Colonic mucosa (tissue), 4 donors: Measurements from ENCODE around the gene ACAP1. TPM values are rescaled to one million over a fixed set of nuclear protein-coding genes. Genes with fewer than 3 reads are reported as not detected.
A peak's percentile ranks its signal among the peaks of the same experiment; 100 is the strongest.

Experiments used
- DNase-seq: peaks from one replicate; pipeline ENCODE4 v3.0.0-alpha.2; 2020
- H3K27ac ChIP-seq: fragments of 200-600 bp; one replicate; pipeline ENCODE4 v1.8.0; 2021
- H3K27me3 ChIP-seq: fragments of 200-600 bp; one replicate; pipeline ENCODE4 v1.8.0; 2021
- H3K36me3 ChIP-seq: fragments of 200-600 bp; one replicate; pipeline ENCODE4 v1.8.0; 2021
- H3K4me1 ChIP-seq: fragments of 200-600 bp; one replicate; pipeline ENCODE4 v1.8.0; 2021; ENCODE audit warnings: mild to moderate bottlenecking
- H3K4me3 ChIP-seq: fragments of 200-600 bp; one replicate; pipeline ENCODE4 v1.8.0; 2021
- H3K9ac ChIP-seq, 2 donors: one replicate each; pipeline ENCODE4 v1.7.0; 2013; ENCODE audit warnings: control low read depth in 2 of 2, low read depth in 2 of 2, low read length in 2 of 2
- H3K9me3 ChIP-seq: fragments of 200-600 bp; one replicate; pipeline ENCODE4 v1.8.0; 2021
- intact Hi-C: fragments of 100-400 bp; cut with DNase I; formaldehyde crosslinking; loops from one replicate; pipeline ENCODE4 v1.14.1; 2022
- total RNA-seq, 2 donors: library from RNA; stranded (reverse); fragmentation: NEBNext Ultra II Directional in 1 of 2; extraction: Animal tissue kit (Norgen Biotek cat#: 25700) in 1 of 2; gene quantifications; one replicate each; pipeline ENCODE4 v1.2.1, GENCODE V29; 2021
- TF ChIP-seq, protein P1 (sequence below): fragments of 200-600 bp; IDR thresholded peaks from one replicate; pipeline ENCODE4 v1.8.0; 2022; ENCODE audit warnings: antibody characterized with exemption, mild to moderate bottlenecking
- donor health status: healthy.
- donor health status: DM: no; HTN: no; CAD: no.
- donor health status: DM: no; HTN: no; CAD: no.

ACAP1 gene
- total RNA-seq, 2 donors from 2014 or later: 7.4 to 12.1 TPM

DNA sequence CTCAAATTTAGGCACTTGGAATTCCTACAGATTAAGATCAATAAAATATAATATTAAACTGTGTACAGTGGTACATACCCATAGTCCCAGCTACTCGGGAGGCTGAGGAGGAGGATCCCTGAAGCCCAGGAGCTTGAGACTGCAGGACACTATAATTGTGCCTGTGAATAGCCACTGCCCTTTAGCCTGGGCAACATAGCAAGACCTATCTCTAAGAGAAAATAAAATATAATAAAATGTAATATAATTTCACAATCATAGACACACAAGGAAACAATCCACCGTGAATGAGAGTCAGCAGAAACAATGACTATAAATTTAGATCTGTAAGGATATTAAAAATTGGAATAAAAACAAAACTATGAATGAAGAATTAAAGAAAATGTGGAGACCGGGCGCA lies 34.5 kb downstream of the ACAP1 start:
- no peak overlapping the region for H3K9ac ChIP-seq
- H3K27ac ChIP-seq: no peak overlapping the region
- TF ChIP-seq, protein P1, sequence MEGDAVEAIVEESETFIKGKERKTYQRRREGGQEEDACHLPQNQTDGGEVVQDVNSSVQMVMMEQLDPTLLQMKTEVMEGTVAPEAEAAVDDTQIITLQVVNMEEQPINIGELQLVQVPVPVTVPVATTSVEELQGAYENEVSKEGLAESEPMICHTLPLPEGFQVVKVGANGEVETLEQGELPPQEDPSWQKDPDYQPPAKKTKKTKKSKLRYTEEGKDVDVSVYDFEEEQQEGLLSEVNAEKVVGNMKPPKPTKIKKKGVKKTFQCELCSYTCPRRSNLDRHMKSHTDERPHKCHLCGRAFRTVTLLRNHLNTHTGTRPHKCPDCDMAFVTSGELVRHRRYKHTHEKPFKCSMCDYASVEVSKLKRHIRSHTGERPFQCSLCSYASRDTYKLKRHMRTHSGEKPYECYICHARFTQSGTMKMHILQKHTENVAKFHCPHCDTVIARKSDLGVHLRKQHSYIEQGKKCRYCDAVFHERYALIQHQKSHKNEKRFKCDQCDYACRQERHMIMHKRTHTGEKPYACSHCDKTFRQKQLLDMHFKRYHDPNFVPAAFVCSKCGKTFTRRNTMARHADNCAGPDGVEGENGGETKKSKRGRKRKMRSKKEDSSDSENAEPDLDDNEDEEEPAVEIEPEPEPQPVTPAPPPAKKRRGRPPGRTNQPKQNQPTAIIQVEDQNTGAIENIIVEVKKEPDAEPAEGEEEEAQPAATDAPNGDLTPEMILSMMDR: no peak
- intact Hi-C loops: no loop called here
- no peak overlapping the region for H3K4me3 ChIP-seq
- no peaks in the 10 kb centered on the region for H3K27me3 ChIP-seq
- no peaks in the 10 kb centered on the region for H3K36me3 ChIP-seq
- H3K4me1 ChIP-seq: no peaks in the 10 kb centered on the region
- DNase-seq: no peak
- no peaks in the 10 kb centered on the region for H3K9me3 ChIP-seq

DNA sequence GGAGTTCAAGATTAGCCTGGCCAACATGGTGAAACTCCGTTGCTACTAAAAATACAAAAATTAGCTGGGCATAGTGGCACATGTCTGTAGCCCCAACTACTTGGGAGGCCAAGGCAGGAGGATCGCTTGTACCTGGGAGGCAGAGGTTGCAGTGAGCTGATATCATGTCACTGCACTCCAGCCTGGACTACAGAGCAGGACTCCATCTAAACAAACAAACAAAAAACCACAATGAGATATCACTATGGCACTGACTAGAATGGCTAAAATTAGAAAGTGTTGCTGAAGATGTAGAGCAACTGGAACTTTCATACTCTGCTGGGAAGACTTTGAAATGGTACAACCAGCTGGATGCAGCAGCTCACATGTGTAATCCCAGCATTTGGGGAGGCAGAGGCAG lies 38.0 kb downstream of the ACAP1 start:
- H3K9ac ChIP-seq: no peak overlapping the region
- no peak for DNase-seq
- intact Hi-C loops: no loop called here
- TF ChIP-seq, protein P1: no peak
- no peaks in the 10 kb centered on the region for H3K9me3 ChIP-seq
- no peak overlapping the region for H3K4me3 ChIP-seq
- H3K36me3 ChIP-seq: no peaks in the 10 kb centered on the region
- H3K4me1 ChIP-seq: no peaks in the 10 kb centered on the region
- H3K27me3 ChIP-seq: no peaks in the 10 kb centered on the region
- no peak overlapping the region for H3K27ac ChIP-seq

DNA sequence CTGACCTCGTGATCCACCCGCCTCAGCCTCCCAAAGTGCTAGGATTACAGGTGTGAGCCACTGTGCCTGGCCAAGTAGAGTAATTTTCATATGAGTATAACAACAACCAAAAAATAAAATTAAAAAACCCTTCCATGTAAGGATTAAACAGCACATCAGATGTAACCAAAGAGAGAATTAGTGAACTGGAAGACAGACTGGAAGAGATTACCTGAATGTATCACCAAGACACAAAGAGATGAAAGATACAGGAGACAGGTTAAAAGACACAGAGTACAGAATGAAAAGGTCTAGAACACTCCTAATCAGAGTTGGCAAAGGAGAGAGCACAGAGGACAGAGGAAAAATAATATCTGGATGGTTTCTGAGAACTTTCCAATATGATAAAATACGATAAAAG lies 42.8 kb downstream of the ACAP1 start:
- H3K27ac ChIP-seq: no peak overlapping the region
- no peak for DNase-seq
- no peaks in the 10 kb centered on the region for H3K36me3 ChIP-seq
- no peaks in the 10 kb centered on the region for H3K27me3 ChIP-seq
- intact Hi-C loops: no loop called here
- H3K9ac ChIP-seq: no peak overlapping the region
- H3K4me3 ChIP-seq: no peak overlapping the region
- no peaks in the 10 kb centered on the region for H3K4me1 ChIP-seq
- TF ChIP-seq, protein P1: no peak
- no peaks in the 10 kb centered on the region for H3K9me3 ChIP-seq

DNA sequence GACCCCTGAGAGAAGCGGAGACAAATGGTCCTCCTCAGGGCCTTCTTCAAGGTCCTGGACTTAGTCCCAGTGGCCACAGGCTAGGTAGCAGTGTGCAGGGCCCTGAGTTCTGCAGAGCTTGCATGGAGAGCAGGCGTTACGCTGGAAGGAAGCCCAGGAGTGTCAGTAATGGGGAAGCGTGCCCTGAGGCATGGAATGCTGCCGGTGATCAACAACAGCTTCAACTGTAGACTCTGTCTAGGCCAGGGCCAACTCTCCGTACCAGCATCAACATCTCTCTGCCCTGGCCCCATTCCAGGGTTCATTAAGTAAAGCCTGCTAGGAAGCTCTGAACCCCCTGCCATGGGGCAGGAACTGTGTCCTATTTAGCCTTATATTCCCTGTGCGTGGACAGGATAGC lies 44.0 kb downstream of the ACAP1 start:
- Histone ChIP-seq H3K9me3 (no peaks in the 10 kb centered on the region), H3K27ac (no peak overlapping the region), H3K36me3 (no peaks in the 10 kb centered on the region), H3K9ac (peak overlapping the region in 1 of 2 donors; percentile 93), H3K4me1 (no peaks in the 10 kb centered on the region), H3K27me3 (no peaks in the 10 kb centered on the region), H3K4me3 (peak overlapping the region; percentile 61)
- intact Hi-C loops: no loop called here
- TF ChIP-seq, protein P1: no peak
- DNase-seq: peak; percentile 52

DNA sequence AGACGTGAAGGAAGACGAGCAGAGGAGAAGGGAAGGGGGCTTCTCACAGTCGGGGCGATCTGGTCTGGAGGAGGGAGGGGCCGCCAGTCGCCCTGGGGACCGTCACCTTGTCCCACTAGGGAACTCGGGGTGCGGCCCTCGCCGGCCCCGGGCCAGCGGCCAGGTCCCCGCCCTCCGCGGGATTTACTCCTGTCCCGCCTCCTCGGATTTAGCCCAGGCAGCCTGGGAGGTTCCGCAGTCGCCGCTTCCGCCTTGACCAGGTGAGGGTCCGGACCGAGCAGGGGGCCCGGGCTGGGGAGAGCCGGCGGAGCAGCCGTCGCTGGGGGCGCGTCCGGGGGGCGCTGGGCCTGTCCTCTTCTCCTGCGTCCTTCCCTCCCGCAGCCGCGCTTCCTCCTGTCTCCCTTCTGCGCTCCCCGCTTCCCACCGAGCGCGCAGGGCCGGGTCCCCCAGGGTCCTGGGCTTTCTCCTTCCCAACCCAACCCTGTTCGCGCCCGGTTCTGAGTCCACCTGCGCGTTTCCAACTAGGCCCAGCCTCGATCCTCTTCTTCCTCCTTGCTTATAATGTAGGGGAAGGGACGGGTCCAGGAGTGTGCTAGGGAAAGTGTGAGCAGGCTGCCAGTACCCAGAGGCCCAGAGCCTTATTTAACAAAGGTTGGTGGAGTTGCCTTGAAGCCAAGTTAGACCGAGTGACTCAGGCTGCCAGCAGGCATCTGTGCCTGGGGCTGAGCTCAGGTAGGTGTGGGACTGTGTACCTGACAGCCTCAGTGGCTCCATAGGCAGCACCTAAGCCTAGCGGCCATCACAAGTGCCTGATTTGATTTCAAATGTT lies 44.7 kb downstream of the ACAP1 start, which contains the start of gene TNK1:
TSS of gene TNK1 (plus strand) at position 235 of the 829 bp plus-strand sequence. CDS start 1,838 bp downstream, outside the sequence.
- peak; percentile 90 for DNase-seq
- Histone ChIP-seq H3K36me3 (no peaks in the 10 kb centered on the region), H3K27me3 (no peaks in the 10 kb centered on the region), H3K4me3 (peak within 1 kb of the TSS; percentile 61), H3K4me1 (no peaks in the 10 kb centered on the region), H3K27ac (peak within 1 kb of the TSS; percentile 67), H3K9ac (peak within 1 kb of the TSS; percentile 77 to 93), H3K9me3 (no peaks in the 10 kb centered on the region)
- intact Hi-C loops: no loop called here
- TF ChIP-seq, protein P1: no peak
